Stimulated activated CD8-positive, alpha-beta memory T cell treated with anti-CD3 and anti-CD28 coated beads, Interleukin-15, amount 100 ng/mL, for 1 hour (primary cell): Measurements from ENCODE around the gene ARL4C.

Experiments used
- DNase-seq: peaks from one replicate; pipeline ENCODE4 v3.0.0-alpha.2; 2020; ENCODE audit warnings: low read depth

ARL4C gene

GRCh38 chr2:234447189-234447588, 49.7 kb downstream of the ARL4C start:
- no peak for DNase-seq

DNA sequence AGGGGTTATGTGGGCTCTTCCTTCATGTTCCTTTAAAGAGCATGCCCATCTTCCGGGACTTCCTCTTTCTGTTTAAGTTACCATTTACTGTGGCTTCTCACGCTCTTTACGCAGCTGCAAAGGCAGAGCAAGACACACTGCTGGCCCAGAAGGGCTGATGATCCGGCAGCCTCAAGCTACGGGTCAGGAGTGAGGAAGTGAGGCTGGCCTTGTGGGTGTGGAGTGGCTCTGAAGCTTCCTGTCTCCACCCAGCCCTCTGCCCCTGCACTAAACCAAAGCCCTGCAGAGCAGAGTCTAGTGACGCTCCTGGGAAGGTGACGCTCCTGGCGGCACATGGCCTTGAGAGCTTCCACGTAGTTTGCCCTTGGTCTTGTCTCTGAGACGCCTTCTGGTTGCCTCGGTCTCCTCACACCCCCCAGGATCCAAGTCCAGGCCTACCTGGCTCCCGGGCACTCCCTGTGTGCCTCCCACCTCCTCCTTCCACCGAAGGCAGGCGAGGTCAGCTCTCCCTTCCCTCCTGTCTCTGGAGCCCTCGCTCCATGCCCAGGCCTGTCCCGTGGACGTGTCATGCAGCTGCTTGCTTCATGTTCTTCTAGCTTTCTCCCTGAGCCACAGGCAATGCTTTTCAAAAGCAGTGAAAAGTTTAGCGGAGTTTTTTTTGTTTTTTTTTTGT, 50.3 kb downstream of the ARL4C start:
- peak; percentile 48 for DNase-seq

- no peak for DNase-seq
These were observed 52.0 kb downstream of the ARL4C start for GRCh38 chr2:234444893-234445292.

- DNase-seq, result no peak
These were observed 52.6 kb downstream of the ARL4C start for GRCh38 chr2:234444242-234444730.
